Activated B cell treated with CpG ODN at 0.5 μM for 24 hours (primary cell): Measurements from ENCODE around the gene CELA3B. TPM values are rescaled to one million over a fixed set of nuclear protein-coding genes. Genes with fewer than 3 reads are reported as not detected.
"Not testable (repeated sequence)": the region's sequence is repeated elsewhere in the genome, so short reads cannot be mapped to it uniquely, and the experiment has no call there.

ENCODE experiments used
- ATAC-seq: fragments of 200-7000 bp; cut with Tn5 transposase; one replicate; pipeline ENCODE4 v1.10.0; 2021; ENCODE audit warnings: low read depth, mild to moderate bottlenecking, moderate library complexity
- CTCF ChIA-PET: fragments of 350-600 bp; sonication (Branson Sonifier 250); formaldehyde crosslinking; loops from one replicate; lab custom pipeline; 2021; ENCODE audit warnings: antibody characterized with exemption; lab: Charles Lee
- POLR2A ChIA-PET: fragments of 350-600 bp; sonication (Branson Sonifier 250); formaldehyde crosslinking; loops from one replicate; lab custom pipeline; 2021; ENCODE audit warnings: antibody characterized with exemption; lab: Charles Lee
- DNase-seq: peaks from one replicate; pipeline ENCODE4 v3.0.0; 2022
- H3K27ac Mint-ChIP-seq: one replicate; pipeline ENCODE4 v1.8.0; 2020; ENCODE audit warnings: mixed read lengths
- H3K27me3 Mint-ChIP-seq: one replicate; pipeline ENCODE4 v1.8.0; 2021; ENCODE audit warnings: mixed read lengths
- H3K36me3 Mint-ChIP-seq: one replicate; pipeline ENCODE4 v1.8.0; 2021; ENCODE audit warnings: low read depth, mixed read lengths
- H3K4me1 Mint-ChIP-seq: one replicate; pipeline ENCODE4 v1.8.0; 2021; ENCODE audit warnings: mixed read lengths
- H3K4me3 Mint-ChIP-seq: one replicate; pipeline ENCODE4 v1.8.0; 2020; ENCODE audit warnings: mild to moderate bottlenecking, mixed read lengths
- H3K9me3 Mint-ChIP-seq: one replicate; pipeline ENCODE4 v1.8.0; 2020; ENCODE audit warnings: mixed read lengths
- intact Hi-C: fragments of 100-400 bp; cut with micrococcal nuclease; formaldehyde crosslinking; loops from one replicate; pipeline ENCODE4 v1.15.1; 2024
- total RNA-seq: library from RNA; stranded (reverse); gene quantifications from 2 replicates; pipeline ENCODE4 v1.2.3, GENCODE V29; 2022
- TF ChIP-seq, protein P1 (sequence below): fragments of 200-600 bp; IDR thresholded peaks from one replicate; pipeline ENCODE4 v1.8.0; 2022; ENCODE audit warnings: antibody characterized with exemption, mild to moderate bottlenecking

The CELA3B gene
- total RNA-seq, 1 donor from 2014 or later, result not detected

DNA sequence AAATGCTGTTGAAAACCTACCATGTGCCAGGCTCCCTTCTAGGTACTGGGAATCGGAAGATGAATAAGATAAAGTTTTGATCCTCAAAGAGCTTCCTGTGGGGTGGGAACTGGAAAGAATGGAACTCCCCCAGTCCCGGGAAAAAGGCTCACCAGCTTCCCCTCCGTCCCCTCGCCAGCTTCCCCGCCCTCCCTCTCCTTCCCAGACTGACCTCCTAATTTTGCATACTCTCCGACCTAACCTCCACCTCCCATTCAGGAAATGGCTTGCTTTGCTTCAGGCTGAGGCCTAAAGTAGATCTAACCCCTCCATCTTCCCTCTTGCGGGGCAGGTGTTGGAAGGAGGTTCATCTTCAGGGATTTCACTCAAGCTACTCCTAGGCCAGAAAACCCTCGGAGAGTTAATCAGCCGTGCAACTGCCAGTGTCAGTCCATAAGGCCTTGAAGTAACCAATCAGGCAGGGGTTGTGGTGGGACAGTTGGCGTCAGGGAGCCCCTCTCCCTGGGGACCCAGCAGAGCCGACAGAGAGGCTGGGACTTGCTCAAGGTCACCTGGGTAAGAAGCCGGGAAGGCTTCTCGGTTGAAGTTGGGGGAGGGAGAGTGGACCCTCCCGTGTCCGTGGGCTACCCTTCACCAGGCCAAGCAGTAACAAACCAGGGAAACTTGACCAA, 21.9 kb downstream of the CELA3B start:
- H3K27ac Mint-ChIP-seq, POLR2A ChIA-PET, H3K9me3 Mint-ChIP-seq, H3K36me3 Mint-ChIP-seq, ATAC-seq, H3K4me3 Mint-ChIP-seq, H3K4me1 Mint-ChIP-seq, CTCF ChIA-PET, DNase-seq, H3K27me3 Mint-ChIP-seq, intact Hi-C loops: not testable (repeated sequence)

DNA sequence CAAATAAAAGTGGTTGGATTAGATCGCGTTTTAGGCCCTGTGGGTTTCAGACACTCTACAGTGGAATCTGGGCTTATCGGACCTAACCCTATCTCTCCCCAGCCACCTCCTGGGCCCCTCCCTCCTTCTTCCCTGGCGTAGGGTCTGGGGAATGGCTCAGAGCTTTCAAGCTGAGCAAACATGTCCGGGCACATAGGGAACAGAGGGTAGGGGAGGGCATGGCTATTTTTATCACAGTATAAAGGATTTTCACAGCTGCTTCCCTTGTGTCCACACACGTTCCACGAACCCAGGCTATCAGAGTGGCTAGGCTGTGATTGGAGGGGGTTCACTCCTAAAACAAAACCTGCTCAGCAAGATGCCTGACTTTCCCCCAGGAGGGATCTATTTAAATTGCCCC, 22.8 kb downstream of the CELA3B start:
- H3K27ac Mint-ChIP-seq, ATAC-seq, DNase-seq, H3K4me1 Mint-ChIP-seq, intact Hi-C loops, POLR2A ChIA-PET, H3K9me3 Mint-ChIP-seq, H3K36me3 Mint-ChIP-seq, H3K4me3 Mint-ChIP-seq, H3K27me3 Mint-ChIP-seq, CTCF ChIA-PET: not testable (repeated sequence)

DNA sequence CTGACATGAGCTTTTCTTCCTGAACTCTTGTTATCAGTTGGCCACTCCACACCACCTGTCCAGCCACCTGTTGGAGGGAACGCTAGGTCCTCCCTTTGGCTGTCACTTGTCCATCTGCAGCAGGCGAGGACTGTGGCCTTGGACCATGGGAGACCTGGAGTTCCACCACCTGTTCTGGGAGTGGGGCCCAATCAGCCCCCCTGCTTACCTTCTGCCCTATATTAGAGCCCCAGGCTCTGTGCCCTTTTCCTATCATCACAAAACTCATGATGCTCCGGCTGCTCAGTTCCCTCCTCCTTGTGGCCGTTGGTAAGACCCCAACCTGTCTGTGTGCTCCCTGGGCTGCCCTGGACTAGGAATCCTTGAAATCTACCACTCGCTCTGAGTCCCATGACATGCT, 24.6 kb downstream of the CELA3B start, which contains the start of gene CELA3A:
Gene CELA3A (plus strand): TSS at position 249 of the 400 bp plus-strand sequence. CDS start 18 bp downstream, at position 267.
- ChIA-PET CTCF (no interaction called here), POLR2A (interaction anchor here (1.1 kb wide), 1 partner anchor 239 kb away, joined by 3 read pairs; no protein-coding TSS in a partner anchor)
- no peak for DNase-seq
- Mint-ChIP-seq H3K27me3 (no peaks in the 10 kb centered on the region), H3K4me3 (no peak within 1 kb of the TSS), H3K9me3 (no peaks in the 10 kb centered on the region), H3K36me3 (no peaks in the 10 kb centered on the region), H3K4me1 (no peaks in the 10 kb centered on the region), H3K27ac (no peak within 1 kb of the TSS)
- no peak for ATAC-seq
- intact Hi-C loops, result no loop called here
- TF ChIP-seq, protein P1, sequence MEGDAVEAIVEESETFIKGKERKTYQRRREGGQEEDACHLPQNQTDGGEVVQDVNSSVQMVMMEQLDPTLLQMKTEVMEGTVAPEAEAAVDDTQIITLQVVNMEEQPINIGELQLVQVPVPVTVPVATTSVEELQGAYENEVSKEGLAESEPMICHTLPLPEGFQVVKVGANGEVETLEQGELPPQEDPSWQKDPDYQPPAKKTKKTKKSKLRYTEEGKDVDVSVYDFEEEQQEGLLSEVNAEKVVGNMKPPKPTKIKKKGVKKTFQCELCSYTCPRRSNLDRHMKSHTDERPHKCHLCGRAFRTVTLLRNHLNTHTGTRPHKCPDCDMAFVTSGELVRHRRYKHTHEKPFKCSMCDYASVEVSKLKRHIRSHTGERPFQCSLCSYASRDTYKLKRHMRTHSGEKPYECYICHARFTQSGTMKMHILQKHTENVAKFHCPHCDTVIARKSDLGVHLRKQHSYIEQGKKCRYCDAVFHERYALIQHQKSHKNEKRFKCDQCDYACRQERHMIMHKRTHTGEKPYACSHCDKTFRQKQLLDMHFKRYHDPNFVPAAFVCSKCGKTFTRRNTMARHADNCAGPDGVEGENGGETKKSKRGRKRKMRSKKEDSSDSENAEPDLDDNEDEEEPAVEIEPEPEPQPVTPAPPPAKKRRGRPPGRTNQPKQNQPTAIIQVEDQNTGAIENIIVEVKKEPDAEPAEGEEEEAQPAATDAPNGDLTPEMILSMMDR, result no peak

DNA sequence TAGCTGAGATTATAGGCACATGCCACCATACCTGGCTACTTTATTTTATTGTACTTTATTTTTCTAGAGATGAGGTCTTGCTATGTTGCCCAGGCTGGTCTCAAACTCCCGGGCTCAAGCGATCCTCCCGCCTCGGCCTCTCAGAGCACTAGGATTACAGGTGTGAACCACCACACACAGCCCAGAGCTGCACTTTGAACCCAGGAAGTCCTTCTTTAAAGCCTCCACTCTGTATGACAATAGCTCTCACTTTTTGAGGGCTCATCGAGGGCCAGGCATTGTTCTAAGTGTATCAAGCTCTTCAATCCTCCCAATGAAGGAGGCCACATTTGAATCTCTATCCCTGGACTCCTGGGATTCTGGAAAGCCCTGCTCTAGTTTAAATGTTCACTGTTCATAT, 25.6 kb downstream of the CELA3B start:
- CTCF ChIA-PET, intact Hi-C loops, H3K27me3 Mint-ChIP-seq, H3K9me3 Mint-ChIP-seq, H3K27ac Mint-ChIP-seq, H3K36me3 Mint-ChIP-seq, H3K4me1 Mint-ChIP-seq, DNase-seq, ATAC-seq, H3K4me3 Mint-ChIP-seq: not testable (repeated sequence)
- POLR2A ChIA-PET, result interaction anchor here (1.1 kb wide), 1 partner anchor 241 kb away, joined by 3 read pairs; no protein-coding TSS in a partner anchor

DNA sequence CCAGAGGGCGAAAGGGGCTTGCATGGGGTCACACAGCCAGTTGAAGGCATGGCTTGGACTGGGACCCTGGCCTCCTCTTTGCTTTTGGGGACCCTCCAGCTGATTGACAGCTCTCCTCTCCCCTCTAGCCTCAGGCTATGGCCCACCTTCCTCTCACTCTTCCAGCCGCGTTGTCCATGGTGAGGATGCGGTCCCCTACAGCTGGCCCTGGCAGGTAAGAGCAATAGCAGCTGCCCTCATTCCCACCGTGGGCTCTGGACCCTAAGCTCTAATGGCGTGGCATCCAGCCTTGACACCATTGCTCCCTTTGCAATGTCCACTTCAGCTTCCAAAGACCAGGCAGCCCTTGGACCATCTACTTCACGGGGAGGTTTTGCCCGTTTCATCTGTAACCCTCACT, 26.1 kb downstream of the CELA3B start:
- CTCF ChIA-PET, result not testable (repeated sequence)

DNA sequence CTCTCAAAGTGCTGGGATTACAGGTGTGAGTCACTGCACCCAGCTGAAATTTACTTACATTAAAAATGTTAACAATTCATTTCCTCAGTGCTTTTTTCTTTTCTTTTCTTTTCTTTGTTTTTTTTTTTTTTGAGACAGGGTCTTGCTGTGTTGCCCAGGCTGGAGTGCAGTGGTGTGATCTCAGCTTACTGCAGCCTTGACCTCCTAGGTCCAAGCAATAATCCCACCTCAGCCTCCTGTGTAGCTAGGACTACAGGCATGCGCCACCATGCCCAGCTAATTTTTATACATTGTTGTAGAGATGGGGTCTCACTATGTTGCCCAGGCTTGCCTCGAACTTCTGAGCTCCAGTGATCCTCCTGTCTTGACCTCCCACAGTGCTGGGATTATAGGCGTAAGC, 27.1 kb downstream of the CELA3B start:
- H3K4me1 Mint-ChIP-seq, CTCF ChIA-PET, H3K36me3 Mint-ChIP-seq, H3K27ac Mint-ChIP-seq, DNase-seq, H3K9me3 Mint-ChIP-seq, ATAC-seq, intact Hi-C loops, H3K27me3 Mint-ChIP-seq, H3K4me3 Mint-ChIP-seq: not testable (repeated sequence)
- POLR2A ChIA-PET, result interaction anchor here (0.6 kb wide), 1 partner anchor 178 kb away, joined by 4 read pairs; no protein-coding TSS in a partner anchor

More for the DNA sequence above, 26.1 kb downstream of the CELA3B start:
- H3K27ac Mint-ChIP-seq, H3K4me3 Mint-ChIP-seq, POLR2A ChIA-PET, H3K36me3 Mint-ChIP-seq, DNase-seq, intact Hi-C loops, H3K4me1 Mint-ChIP-seq, H3K9me3 Mint-ChIP-seq, H3K27me3 Mint-ChIP-seq, ATAC-seq: not testable (repeated sequence)

DNA sequence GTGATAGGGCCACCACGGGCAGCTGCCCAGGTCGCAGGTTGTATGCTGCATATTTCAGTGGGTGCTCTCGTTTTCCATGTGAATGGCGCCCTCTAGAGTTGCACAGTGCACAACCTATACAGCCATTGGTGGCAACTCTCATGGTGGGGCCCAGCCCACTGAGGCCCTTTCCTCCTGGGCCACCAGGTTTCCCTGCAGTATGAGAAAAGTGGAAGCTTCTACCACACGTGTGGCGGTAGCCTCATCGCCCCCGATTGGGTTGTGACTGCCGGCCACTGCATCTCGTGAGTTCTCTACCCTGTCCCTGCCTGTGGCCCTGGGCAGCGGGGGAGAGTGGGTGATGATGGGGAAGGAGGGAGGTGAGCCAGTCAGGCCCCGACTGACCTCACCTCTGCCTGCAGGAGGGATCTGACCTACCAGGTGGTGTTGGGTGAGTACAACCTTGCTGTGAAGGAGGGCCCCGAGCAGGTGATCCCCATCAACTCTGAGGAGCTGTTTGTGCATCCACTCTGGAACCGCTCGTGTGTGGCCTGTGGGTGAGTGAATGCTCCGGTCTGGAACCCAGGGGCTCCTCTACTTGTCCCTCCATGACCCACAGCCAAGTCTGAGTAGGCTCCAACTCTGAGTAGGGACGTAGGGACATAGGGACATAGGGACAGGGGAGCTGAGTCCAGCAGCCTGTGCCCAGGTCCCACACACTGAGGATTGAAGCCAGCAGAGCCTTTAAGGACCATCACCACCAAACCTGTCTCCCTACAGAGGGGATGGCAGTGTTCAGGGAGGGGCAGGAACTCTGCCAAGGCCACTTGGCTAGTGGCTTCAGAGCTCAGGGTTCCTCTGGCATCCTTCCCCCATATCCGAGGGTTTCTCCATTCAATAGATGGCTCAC, 28.7 kb downstream of the CELA3B start:
- H3K4me1 Mint-ChIP-seq, H3K36me3 Mint-ChIP-seq, ATAC-seq, H3K9me3 Mint-ChIP-seq, CTCF ChIA-PET, POLR2A ChIA-PET, H3K27ac Mint-ChIP-seq, DNase-seq, intact Hi-C loops, H3K27me3 Mint-ChIP-seq, H3K4me3 Mint-ChIP-seq: not testable (repeated sequence)

DNA sequence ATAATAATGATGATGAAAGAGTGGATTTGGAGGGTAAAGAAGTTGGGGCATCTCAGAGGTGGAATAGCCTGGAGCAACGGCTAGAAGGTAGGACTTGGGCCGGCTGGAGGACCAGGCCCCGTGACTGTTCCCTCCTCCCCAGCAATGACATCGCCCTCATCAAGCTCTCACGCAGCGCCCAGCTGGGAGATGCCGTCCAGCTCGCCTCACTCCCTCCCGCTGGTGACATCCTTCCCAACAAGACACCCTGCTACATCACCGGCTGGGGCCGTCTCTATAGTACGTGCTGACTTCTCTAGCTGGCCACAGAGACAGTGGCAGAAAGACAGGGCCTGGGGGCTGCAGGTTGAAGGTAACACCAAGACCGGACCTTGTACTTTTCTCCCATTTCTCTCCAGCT, 29.9 kb downstream of the CELA3B start:
- intact Hi-C loops, H3K27me3 Mint-ChIP-seq, H3K4me1 Mint-ChIP-seq, H3K36me3 Mint-ChIP-seq, ATAC-seq, H3K9me3 Mint-ChIP-seq, POLR2A ChIA-PET, DNase-seq, CTCF ChIA-PET, H3K4me3 Mint-ChIP-seq, H3K27ac Mint-ChIP-seq: not testable (repeated sequence)

DNA sequence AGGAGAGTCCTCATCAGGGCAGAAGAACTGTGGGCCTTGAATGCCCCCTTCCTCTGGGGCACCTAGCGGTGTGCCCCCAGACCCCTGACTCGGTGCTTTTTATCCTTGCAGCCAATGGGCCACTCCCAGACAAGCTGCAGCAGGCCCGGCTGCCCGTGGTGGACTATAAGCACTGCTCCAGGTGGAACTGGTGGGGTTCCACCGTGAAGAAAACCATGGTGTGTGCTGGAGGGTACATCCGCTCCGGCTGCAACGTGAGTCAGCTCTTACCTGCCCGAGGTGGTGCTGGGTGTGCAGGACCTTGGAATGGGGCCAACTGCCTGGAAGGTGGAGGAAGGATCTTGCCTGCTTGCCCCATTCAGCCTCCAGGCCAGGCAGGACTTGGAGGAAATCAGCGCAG, 30.4 kb downstream of the CELA3B start:
- CTCF ChIA-PET, H3K9me3 Mint-ChIP-seq, intact Hi-C loops, H3K36me3 Mint-ChIP-seq, H3K4me3 Mint-ChIP-seq, ATAC-seq, POLR2A ChIA-PET, H3K27me3 Mint-ChIP-seq, H3K27ac Mint-ChIP-seq, DNase-seq, H3K4me1 Mint-ChIP-seq: not testable (repeated sequence)

DNA sequence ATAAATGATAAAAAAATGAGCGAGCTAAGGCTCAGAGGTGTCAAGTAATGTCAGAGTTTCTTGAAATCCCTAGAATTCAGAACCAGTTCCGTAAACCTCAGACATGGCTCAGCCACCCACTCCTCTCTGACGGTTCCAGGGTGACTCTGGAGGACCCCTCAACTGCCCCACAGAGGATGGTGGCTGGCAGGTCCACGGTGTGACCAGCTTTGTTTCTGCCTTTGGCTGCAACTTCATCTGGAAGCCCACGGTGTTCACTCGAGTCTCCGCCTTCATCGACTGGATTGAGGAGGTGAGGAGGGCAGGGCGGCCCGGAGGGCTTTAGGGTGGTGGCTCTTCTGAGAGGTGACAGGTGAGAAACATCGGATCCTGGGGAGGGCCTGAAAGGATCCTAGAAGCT, 32.7 kb downstream of the CELA3B start:
- intact Hi-C loops, ATAC-seq, POLR2A ChIA-PET, H3K27me3 Mint-ChIP-seq, H3K4me1 Mint-ChIP-seq, H3K36me3 Mint-ChIP-seq, H3K9me3 Mint-ChIP-seq, H3K4me3 Mint-ChIP-seq, DNase-seq, H3K27ac Mint-ChIP-seq: not testable (repeated sequence)
- CTCF ChIA-PET, result interaction anchor here (0.5 kb wide), 1 partner anchor 12 kb away, joined by 3 read pairs; no protein-coding TSS in a partner anchor

DNA sequence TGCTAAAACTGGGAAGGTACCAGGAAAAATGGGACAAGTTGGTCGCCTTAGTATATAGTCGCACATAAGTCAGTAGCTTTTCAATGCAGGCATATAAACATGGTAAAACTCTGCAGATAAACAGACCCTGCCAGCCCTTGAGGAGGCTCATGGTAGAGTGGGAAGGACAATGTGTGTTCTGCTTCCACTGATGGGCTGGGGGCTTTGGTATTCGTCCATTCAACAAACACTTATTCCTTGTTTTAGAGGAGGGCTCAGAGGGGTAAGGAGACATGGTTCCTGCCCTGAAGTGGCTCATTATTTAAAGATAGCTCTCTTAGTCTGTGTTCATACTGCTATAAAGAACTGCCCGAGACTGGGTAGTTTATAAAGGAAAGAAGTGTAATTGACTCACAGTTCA, 35.9 kb downstream of the CELA3B start:
- H3K9me3 Mint-ChIP-seq, intact Hi-C loops, H3K4me1 Mint-ChIP-seq, H3K27me3 Mint-ChIP-seq, H3K36me3 Mint-ChIP-seq, H3K4me3 Mint-ChIP-seq, DNase-seq, CTCF ChIA-PET, H3K27ac Mint-ChIP-seq, POLR2A ChIA-PET, ATAC-seq: not testable (repeated sequence)
